ENCODE measurements around the gene ANAPC15.

DNA sequence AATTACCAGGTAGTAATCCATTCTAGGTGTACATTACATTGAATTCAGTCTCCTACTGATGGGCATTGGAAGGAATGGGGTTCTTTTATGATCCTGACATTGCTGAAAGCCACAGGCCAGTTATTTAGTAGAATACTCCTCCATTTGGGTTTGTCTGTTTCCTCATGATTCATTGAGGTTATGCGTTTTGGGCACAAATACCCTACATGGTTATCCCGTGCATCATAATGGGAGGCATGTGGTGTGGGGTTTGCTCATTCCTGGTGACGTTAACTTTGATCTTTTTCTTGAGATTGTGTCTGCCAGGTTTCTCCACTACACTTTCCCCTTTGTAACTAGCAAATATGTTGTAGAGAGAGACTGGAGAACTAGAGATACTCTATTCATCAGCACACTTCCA, 28.6 kb upstream of the ANAPC15 start:
- TF ChIP-seq, protein P1, sequence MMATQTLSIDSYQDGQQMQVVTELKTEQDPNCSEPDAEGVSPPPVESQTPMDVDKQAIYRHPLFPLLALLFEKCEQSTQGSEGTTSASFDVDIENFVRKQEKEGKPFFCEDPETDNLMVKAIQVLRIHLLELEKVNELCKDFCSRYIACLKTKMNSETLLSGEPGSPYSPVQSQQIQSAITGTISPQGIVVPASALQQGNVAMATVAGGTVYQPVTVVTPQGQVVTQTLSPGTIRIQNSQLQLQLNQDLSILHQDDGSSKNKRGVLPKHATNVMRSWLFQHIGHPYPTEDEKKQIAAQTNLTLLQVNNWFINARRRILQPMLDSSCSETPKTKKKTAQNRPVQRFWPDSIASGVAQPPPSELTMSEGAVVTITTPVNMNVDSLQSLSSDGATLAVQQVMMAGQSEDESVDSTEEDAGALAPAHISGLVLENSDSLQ (IDR thresholded peaks at IDR 0.05), result no peak
- TF ChIP-seq, protein P2, sequence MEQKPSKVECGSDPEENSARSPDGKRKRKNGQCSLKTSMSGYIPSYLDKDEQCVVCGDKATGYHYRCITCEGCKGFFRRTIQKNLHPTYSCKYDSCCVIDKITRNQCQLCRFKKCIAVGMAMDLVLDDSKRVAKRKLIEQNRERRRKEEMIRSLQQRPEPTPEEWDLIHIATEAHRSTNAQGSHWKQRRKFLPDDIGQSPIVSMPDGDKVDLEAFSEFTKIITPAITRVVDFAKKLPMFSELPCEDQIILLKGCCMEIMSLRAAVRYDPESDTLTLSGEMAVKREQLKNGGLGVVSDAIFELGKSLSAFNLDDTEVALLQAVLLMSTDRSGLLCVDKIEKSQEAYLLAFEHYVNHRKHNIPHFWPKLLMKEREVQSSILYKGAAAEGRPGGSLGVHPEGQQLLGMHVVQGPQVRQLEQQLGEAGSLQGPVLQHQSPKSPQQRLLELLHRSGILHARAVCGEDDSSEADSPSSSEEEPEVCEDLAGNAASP (IDR thresholded peaks at IDR 0.05), result no peak
- TF ChIP-seq, protein P3, sequence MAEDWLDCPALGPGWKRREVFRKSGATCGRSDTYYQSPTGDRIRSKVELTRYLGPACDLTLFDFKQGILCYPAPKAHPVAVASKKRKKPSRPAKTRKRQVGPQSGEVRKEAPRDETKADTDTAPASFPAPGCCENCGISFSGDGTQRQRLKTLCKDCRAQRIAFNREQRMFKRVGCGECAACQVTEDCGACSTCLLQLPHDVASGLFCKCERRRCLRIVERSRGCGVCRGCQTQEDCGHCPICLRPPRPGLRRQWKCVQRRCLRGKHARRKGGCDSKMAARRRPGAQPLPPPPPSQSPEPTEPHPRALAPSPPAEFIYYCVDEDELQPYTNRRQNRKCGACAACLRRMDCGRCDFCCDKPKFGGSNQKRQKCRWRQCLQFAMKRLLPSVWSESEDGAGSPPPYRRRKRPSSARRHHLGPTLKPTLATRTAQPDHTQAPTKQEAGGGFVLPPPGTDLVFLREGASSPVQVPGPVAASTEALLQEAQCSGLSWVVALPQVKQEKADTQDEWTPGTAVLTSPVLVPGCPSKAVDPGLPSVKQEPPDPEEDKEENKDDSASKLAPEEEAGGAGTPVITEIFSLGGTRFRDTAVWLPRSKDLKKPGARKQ (CRISPR knock-in tag; IDR thresholded peaks at IDR 0.05), result no peak
- TF ChIP-seq ZFX (CRISPR knock-in tag; IDR thresholded peaks at IDR 0.05), result no peak
- TF ChIP-seq EZH2 (IDR thresholded peaks at IDR 0.05; ENCODE audit: borderline replicate concordance, low read depth, low read length), result no peak
- TF ChIP-seq, protein P4, sequence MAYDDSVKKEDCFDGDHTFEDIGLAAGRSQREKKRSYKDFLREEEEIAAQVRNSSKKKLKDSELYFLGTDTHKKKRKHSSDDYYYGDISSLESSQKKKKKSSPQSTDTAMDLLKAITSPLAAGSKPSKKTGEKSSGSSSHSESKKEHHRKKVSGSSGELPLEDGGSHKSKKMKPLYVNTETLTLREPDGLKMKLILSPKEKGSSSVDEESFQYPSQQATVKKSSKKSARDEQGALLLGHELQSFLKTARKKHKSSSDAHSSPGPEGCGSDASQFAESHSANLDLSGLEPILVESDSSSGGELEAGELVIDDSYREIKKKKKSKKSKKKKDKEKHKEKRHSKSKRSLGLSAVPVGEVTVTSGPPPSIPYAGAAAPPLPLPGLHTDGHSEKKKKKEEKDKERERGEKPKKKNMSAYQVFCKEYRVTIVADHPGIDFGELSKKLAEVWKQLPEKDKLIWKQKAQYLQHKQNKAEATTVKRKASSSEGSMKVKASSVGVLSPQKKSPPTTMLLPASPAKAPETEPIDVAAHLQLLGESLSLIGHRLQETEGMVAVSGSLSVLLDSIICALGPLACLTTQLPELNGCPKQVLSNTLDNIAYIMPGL (CRISPR knock-in tag; IDR thresholded peaks at IDR 0.05), result no peak
- TF ChIP-seq PHF8 (IDR thresholded peaks at IDR 0.05; ENCODE audit: borderline replicate concordance, low read length), result no peak
- TF ChIP-seq ATF1 (CRISPR knock-in tag; IDR thresholded peaks at IDR 0.05), result no peak
- TF ChIP-seq ATF1 (tag; IDR thresholded peaks at IDR 0.05), result no peak
- TF ChIP-seq ZZZ3 (IDR thresholded peaks at IDR 0.05), result no peak
- no peak for TF ChIP-seq NFE2L1 (tag; IDR thresholded peaks at IDR 0.05; ENCODE audit: borderline replicate concordance, low read depth)
